Vagina (tissue), 2 donors: ENCODE measurements around the gene ISG15.

Experiments
- CTCF ChIP-seq, 3 experiments: fragments of 450-650 bp in 2 of 3; fragments of 200-600 bp in 1 of 3; sonication (generic) in 1 of 3; IDR thresholded peaks; one replicate each; pipeline ENCODE4 v1.5.1; 2017 to 2019; ENCODE audit warnings: antibody characterized with exemption in 3 of 3, mild to moderate bottlenecking in 2 of 3, moderate library complexity in 2 of 3
- POLR2A ChIP-seq, 2 donors: fragments of 450-650 bp; IDR thresholded peaks; one replicate each; pipeline ENCODE4 v1.6.1; 2017; ENCODE audit warnings: antibody characterized with exemption in 2 of 2, mild to moderate bottlenecking in 2 of 2, moderate library complexity in 2 of 2

- TF ChIP-seq CTCF (IDR thresholded peaks at IDR 0.05) (no peak), POLR2A (IDR thresholded peaks at IDR 0.05) (no peak)
Measured at GRCh38 chr1:1037366-1038327, 24.4 kb downstream of the ISG15 start.
